NCI-H82 treated with DMSO at 0.1 percent for 48 hours (cell line): Measurements from ENCODE around the gene CCNY.
"Not testable (repeated sequence)": the region's sequence is repeated elsewhere in the genome, so short reads cannot be mapped to it uniquely, and the experiment has no call there.

Experiments used
- DNase-seq: peaks from one replicate; lab custom pipeline; 2025; ENCODE audit not compliant: unreplicated experiment; lab: John Stamatoyannopoulos, UW

CCNY gene

DNA sequence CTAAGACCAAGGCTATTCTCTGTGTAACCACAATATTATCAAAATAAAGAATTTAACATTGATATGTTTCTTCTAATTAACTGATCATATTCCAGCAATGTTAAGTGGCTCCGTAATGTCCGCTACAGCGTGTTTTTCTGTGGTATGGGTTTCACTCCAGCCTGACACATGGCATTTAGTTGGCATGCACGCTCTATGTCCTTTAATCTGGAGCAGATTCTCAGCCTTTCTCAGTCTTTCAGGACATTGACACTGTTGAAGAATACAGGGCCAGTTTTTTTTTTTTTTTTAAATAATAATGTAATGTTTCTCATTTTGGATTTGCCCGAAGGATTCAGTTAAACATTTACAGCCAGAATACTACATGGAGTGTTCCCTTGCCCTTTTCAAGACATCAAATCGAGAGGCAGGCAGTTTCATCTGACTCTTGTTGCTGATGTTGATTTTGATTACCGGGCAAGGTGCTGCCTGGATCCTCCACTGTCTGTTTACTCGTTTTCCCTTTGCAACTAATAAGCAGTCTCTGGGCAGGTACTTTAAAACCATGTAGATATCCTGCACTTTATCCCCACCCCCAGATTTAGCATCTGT, 171.3 kb downstream of the CCNY start:
- DNase-seq = no peak

- no peak for DNase-seq
Observed at GRCh38 chr10:35508647-35509046, 172.3 kb downstream of the CCNY start.

GRCh38 chr10:35510891-35511290, 174.6 kb downstream of the CCNY start:
- DNase-seq = no peak

GRCh38 chr10:35511647-35512046, 175.3 kb downstream of the CCNY start:
- no peak for DNase-seq

- DNase-seq = no peak
Observed at GRCh38 chr10:35516102-35516670, 179.9 kb downstream of the CCNY start.

DNA sequence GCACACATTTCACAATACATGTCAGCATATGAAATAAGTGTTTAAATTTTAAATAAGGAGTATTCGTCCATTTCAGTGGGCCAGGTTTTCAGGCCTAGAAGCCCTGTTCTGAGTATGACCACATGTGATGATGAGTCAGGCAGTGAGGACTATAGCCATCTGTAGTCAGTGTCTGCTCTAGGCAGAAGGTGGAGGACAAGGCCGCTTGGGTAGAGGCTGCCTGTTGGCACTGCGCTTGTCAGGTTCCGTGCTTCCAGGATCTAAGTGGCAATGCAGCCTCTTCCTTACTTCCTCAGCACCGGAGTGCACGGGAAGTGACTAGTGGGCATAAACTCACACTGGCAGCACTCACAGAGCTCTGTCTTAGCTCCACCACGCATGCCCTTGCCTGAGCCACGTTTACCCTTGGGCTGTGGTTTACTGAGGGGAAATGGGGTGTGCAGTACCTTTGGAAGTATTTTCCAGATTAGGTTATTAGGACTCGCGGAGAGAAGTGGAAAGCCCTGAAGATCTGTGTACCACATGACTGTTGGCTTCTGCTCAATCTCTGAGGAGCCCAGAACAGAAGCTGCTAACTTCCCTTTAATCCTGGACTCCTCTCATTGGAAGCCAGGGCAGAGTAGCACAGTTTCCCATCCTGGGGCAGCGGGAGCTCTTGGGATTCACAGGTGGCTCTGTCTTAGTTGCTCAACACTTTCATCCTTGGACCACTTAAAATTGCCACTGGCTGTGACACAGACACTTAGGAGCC, 181.3 kb downstream of the CCNY start:
- no peak for DNase-seq

DNA sequence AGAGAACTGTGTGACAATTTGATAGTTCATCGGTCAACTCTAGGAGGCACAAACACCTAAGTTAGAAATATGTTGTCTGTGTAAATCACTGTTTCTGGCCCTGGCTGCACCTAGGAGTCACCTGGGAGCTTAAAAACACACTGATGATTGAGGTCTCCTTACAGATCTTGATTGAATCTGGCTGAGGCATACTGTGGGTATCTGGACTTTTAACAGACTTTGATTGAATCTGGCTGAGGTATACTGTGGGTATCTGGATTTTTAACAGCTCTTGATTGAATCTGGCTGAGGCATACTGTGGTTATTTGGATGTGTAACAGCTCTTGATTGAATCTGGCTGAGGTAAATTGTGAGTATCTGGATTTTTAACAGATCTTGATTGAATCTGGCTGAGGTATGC, 181.9 kb downstream of the CCNY start:
- not testable (repeated sequence) for DNase-seq

- no peak for DNase-seq
Observed at GRCh38 chr10:35520996-35521395, 184.7 kb downstream of the CCNY start.

DNA sequence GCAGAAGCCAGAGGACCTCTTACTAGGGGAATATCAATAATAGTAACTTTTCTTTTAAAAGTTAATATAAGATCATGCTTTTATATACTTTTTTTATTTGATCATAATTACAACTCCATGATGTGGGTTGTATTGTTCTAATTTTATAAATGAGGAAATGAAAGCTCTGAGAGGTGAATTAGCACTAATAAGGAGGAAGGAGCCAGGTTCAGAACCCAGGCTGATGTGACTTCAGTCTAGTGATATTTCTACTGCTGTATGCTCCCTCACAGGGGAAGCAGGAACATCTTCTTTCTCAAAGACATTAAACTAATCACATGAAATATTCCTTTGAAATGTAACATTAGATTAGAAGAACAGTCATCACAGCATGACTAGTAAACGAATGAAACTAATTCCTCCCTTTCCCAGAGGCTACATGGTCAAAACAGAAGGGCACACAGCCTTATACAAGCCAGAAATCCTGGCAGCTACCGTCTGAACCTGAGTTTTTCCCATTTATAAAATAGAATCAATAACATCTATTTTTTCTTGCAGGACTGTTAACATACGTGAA, 187.4 kb downstream of the CCNY start:
- DNase-seq = no peak

DNA sequence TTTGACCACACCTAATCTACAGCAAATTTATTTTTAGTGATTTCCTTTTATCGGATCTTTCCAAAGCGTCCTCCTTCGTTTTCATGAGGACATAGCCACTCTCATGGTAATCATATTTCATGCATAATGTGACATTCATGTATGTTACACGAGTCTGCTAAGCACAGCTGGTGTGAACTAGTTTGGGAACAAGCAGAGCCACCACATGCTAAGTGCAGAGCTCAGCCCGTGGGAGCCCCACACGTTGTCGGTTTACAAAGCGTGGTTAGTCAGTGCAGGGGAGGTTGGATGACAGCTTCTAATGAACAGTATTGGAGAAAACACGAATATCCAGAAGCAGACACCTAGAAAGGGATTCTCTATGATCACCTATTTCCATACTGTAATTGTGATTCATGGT, 190.4 kb downstream of the CCNY start:
- DNase-seq = no peak

- no peak for DNase-seq
Observed at GRCh38 chr10:35532141-35532540, 195.8 kb downstream of the CCNY start.

- no peak for DNase-seq
Observed at GRCh38 chr10:35533565-35533964, 197.3 kb downstream of the CCNY start.

DNA sequence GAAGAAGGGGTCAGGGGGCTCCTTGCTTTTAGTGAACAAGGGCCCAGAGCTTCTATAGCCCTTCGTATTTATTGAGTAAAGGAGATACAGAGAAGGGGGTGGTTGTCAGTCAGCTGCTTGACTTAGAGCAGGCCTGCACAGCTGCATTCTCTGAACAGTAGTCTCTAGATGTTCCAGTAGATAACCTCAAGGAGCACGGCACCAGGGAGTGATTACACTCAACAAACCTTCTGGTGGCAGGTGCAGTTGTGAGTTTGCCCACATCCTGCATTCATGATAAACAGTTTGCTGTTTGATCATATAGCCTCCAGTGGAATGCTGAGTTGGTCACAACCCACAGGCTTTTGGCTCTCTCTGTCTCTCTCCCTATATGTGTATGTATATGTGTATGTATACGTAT, 198.8 kb downstream of the CCNY start:
- no peak for DNase-seq

DNA sequence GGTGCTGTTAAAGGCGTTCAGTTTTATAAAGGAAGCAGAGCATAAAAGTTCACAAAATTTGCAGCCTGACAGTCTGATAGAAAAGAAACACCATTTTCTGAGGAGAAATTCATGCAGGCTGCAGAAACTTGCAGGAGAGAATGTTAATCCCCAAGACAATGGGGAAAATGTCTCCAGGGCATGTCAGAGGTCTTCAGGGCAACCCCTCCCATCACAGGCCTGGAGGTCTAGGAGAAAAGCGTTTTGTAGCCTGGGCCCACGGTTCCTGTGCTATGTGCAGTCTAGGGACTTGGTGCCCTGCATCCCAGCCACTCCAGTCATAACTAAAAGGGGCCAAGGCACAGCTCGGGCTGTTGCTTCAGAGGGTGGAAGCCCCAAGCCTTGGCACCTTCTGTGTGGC, 200.5 kb downstream of the CCNY start:
- DNase-seq = no peak

- DNase-seq = not testable (repeated sequence)
Observed at GRCh38 chr10:35537925-35538324, 201.6 kb downstream of the CCNY start.

DNA sequence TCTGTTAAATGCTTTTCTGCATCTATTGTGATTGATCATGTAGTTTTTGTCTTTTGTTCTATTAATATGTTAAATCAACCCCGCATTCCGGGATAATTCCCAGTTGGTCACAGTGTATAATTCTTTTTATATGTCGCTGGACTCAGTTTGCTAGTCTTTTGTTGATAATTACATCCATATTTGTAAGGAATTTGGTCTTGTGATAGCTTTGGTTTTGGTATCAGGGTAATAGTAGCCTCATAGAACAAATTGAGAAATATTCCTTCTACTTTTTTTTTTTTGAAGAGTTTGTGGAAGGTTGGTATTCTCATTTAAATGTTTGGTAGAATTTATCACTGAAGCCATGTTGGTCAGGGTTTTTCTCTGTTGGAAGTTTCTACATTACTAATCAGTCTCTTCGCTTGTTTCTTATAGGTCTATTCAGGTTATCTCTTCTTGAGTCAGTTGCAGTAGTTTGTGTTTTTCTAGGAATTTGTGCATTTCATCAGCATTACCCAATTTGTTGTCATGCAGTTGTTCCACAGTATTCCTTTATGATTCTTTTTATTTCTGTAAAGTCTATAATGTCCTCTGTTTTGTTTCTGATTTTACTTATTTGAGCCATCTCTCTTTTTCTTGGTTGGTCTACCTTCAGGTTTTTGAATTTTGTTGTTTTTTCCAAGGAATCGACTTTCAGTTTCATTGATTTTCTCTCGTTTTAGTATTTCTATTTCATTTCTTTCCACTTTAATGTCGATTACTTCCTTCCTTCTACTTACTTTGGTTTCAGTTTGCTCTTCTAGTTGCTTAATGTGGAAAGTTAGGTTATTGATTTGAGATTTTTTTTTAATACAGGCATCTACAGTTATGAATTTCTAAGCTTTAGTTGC, 204.2 kb downstream of the CCNY start:
- no peak for DNase-seq

- no peak for DNase-seq
Observed at GRCh38 chr10:35541720-35542119, 205.4 kb downstream of the CCNY start.

DNA sequence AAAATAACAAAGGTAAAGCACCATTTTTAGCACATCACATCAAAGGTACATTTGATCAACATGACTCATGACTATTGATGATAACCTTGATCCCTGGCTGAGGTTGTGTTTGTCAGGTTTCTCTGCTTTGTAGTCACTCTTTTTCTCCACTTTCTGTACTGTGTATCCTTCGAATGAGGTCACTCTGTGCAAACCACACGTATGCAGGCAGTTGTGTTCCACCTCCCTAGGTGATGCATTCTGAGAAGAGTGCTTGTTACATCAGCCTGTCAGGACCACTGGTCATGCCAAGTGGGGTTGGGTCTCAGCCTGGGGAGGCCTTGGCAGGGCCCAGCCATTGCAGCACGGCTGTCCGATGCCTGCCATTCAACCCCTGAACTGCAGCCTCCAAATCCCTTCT, 206.0 kb downstream of the CCNY start:
- no peak for DNase-seq

DNA sequence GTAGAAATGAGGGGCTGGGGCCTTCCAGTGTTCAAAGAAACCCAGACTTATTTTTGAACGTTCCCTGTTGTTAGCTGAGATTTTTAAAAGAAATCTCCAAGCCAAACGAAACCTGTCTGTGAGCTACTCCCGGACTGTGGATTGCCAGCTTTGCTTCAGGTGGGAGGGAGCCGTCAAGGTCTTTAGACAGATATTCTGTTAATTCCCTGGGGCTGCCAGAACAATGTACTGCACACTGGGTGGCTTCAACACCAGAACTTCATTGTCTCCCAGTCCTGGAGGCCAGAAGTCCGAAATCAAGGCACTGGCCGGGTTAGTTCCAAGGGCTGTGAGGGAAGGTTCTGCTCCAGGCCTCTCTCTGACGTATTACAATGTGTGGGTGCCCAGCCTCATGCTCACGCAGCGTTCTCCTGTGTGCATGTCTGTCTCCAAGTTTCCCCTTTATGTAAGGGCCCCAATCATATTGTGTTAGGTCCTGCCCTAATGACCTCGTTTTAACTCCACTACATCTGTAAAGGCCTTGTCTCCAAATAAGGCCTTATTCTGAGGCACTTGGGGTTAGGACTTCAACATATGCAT, 208.9 kb downstream of the CCNY start:
- DNase-seq = no peak

DNA sequence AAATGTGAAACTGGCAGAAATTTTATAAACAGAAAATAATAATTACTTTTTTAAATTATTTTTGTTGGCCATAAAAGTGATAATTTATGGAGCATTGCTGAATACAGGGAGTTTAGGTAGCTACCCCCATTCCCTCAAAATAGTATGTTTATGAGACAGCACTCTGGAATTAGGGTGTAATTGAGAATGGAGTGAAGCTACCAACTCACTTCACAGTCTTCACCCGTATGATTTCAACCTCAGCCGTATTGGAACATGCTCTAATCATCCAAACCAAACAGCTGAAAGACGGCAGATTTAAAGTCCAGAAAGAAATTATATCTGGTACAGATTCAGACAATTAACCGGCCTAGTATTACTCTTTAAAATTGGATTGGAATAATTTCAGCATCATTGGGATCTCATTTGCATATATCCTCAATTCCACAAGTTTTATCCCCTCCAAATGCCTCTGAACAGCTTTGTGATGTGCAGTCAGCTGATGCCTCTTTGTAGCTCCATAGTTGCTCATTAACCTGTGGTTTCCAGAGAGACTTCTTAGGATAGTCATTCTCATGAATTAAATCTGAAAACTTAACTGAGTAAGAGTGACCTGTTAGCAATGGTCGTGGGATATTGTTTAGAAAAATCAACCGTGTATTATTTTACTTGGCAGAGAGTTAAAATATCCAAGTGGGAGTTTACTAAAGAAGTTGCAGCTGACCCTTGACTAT, 209.7 kb downstream of the CCNY start:
- no peak for DNase-seq
